Right hindlimb (tissue), 1 donor: ENCODE measurements around the gene MMP10.

Experiments used
- DNase-seq: peaks from one replicate; pipeline ENCODE4 v3.0.0-alpha.2; 2018

MMP10 gene

GRCh38 chr11:102724904-102725500 is 55.4 kb downstream of the MMP10 start, which contains the start of gene MMP8:
TSS of gene MMP8 (minus strand) at chr11:102724954. CDS start at chr11:102724855, 99 bp downstream.
- DNase-seq: no peak

- no peak for DNase-seq
Measured at GRCh38 chr11:102722821-102723220, 57.6 kb downstream of the MMP10 start.
